ENCODE results near the gene FAT1.
"Not testable (repeated sequence)": the region's sequence is repeated elsewhere in the genome, so short reads cannot be mapped to it uniquely, and the experiment has no call there.

Gene FAT1

GRCh38 chr4:186723292-186724057 lies at the start of gene FAT1:
Gene FAT1, minus strand, starts transcription at chr4:186723856. Its CDS starts 14,029 bp downstream, at chr4:186709827.
- no peak for DNase-seq

- no peak for DNase-seq
Measured at GRCh38 chr4:186772936-186773487, 49.4 kb upstream of the FAT1 start.

GRCh38 chr4:186771624-186772023 lies 48.0 kb upstream of the FAT1 start:
- no peak for DNase-seq

GRCh38 chr4:186770481-186771175 lies 47.0 kb upstream of the FAT1 start:
- DNase-seq: no peak

- no peak for DNase-seq
Measured at GRCh38 chr4:186767794-186768193, 44.1 kb upstream of the FAT1 start.

GRCh38 chr4:186765673-186766546 lies 42.3 kb upstream of the FAT1 start:
- no peak for DNase-seq

- DNase-seq: no peak
Measured at GRCh38 chr4:186765138-186765537, 41.5 kb upstream of the FAT1 start.

- DNase-seq: no peak
Measured at GRCh38 chr4:186764457-186764856, 40.8 kb upstream of the FAT1 start.

- DNase-seq: no peak
Measured at GRCh38 chr4:186762865-186763264, 39.2 kb upstream of the FAT1 start.

GRCh38 chr4:186762361-186762760 lies 38.7 kb upstream of the FAT1 start:
- DNase-seq: no peak

GRCh38 chr4:186761956-186762355 lies 38.3 kb upstream of the FAT1 start:
- DNase-seq: not testable (repeated sequence)

- no peak for DNase-seq
Measured at GRCh38 chr4:186761393-186761792, 37.7 kb upstream of the FAT1 start.

GRCh38 chr4:186760576-186760975 lies 36.9 kb upstream of the FAT1 start:
- DNase-seq: no peak

- DNase-seq: no peak
Measured at GRCh38 chr4:186759990-186760389, 36.3 kb upstream of the FAT1 start.

GRCh38 chr4:186758929-186759682 lies 35.5 kb upstream of the FAT1 start:
- DNase-seq: no peak

- DNase-seq: no peak
Measured at GRCh38 chr4:186757696-186758355, 34.2 kb upstream of the FAT1 start.

GRCh38 chr4:186756550-186756949 lies 32.9 kb upstream of the FAT1 start:
- not testable (repeated sequence) for DNase-seq

- no peak for DNase-seq
Measured at GRCh38 chr4:186755550-186756519, 32.2 kb upstream of the FAT1 start.

GRCh38 chr4:186754976-186755375 lies 31.3 kb upstream of the FAT1 start:
- DNase-seq: no peak

GRCh38 chr4:186752325-186752724 lies 28.7 kb upstream of the FAT1 start:
- no peak for DNase-seq

All from activated CD4-positive, alpha-beta T cell treated with anti-CD3 and anti-CD28 coated beads for 1 hour (primary cell).